IPS-18c (cell line): ENCODE results near the gene LPIN1.
"Not testable (repeated sequence)": the region's sequence is repeated elsewhere in the genome, so short reads cannot be mapped to it uniquely, and the experiment has no call there.

ENCODE experiments used
- H3K4me3 ChIP-seq: 2 replicates; pipeline ENCODE4 v1.7.0; 2013; ENCODE audit warnings: low read depth, mild to moderate bottlenecking, low read length, moderate library complexity; ENCODE audit not compliant: insufficient read depth
- H3K9me3 ChIP-seq: one replicate; pipeline ENCODE4 v1.6.1; 2013; ENCODE audit warnings: mild to moderate bottlenecking, low read length, moderate library complexity; ENCODE audit not compliant: control insufficient read depth, insufficient read depth

LPIN1 gene

GRCh38 chr2:11750917-11751316, 4.5 kb downstream of the LPIN1 start:
- no peaks in the 10 kb centered on the region for H3K9me3 ChIP-seq
- H3K4me3 ChIP-seq: no peak overlapping the region

GRCh38 chr2:11752906-11753305, 6.5 kb downstream of the LPIN1 start:
- no peak overlapping the region for H3K4me3 ChIP-seq

GRCh38 chr2:11753452-11753885, 7.0 kb downstream of the LPIN1 start:
- Histone ChIP-seq H3K9me3 (peaks cover under 1% of the 10 kb centered on the region), H3K4me3 (no peak overlapping the region)

More at GRCh38 chr2:11752906-11753305, 6.5 kb downstream of the LPIN1 start:
- H3K9me3 ChIP-seq: no peaks in the 10 kb centered on the region

GRCh38 chr2:11753886-11754699, 7.7 kb downstream of the LPIN1 start:
- no peak overlapping the region for H3K4me3 ChIP-seq
- H3K9me3 ChIP-seq: peaks cover 2% of the 10 kb centered on the region

- Histone ChIP-seq H3K9me3 (peaks cover 2% of the 10 kb centered on the region), H3K4me3 (no peak overlapping the region)
Observed at GRCh38 chr2:11754700-11755015, 8.2 kb downstream of the LPIN1 start.

- Histone ChIP-seq H3K4me3 (no peak overlapping the region), H3K9me3 (peaks cover 2% of the 10 kb centered on the region)
Observed at GRCh38 chr2:11757101-11757500, 10.7 kb downstream of the LPIN1 start.

GRCh38 chr2:11758187-11758586, 11.8 kb downstream of the LPIN1 start:
- Histone ChIP-seq H3K9me3 (peaks cover 2% of the 10 kb centered on the region), H3K4me3 (no peak overlapping the region)

- Histone ChIP-seq H3K9me3 (peaks cover 2% of the 10 kb centered on the region), H3K4me3 (no peak overlapping the region)
Observed at GRCh38 chr2:11758647-11759046, 12.2 kb downstream of the LPIN1 start.

- not testable (repeated sequence) for H3K4me3 ChIP-seq, H3K9me3 ChIP-seq
Observed at GRCh38 chr2:11759182-11759975, 12.9 kb downstream of the LPIN1 start.

- H3K4me3 ChIP-seq: no peak overlapping the region
- peaks cover 2% of the 10 kb centered on the region for H3K9me3 ChIP-seq
Observed at GRCh38 chr2:11761259-11761658, 14.8 kb downstream of the LPIN1 start.

- Histone ChIP-seq H3K4me3 (no peak overlapping the region), H3K9me3 (peaks cover 2% of the 10 kb centered on the region)
Observed at GRCh38 chr2:11762031-11762430, 15.6 kb downstream of the LPIN1 start.

GRCh38 chr2:11762799-11763461, 16.5 kb downstream of the LPIN1 start:
- Histone ChIP-seq H3K4me3 (no peak overlapping the region), H3K9me3 (peaks cover 2% of the 10 kb centered on the region)

- H3K4me3 ChIP-seq: no peak overlapping the region
Observed at GRCh38 chr2:11764359-11764758, 17.9 kb downstream of the LPIN1 start.

GRCh38 chr2:11764920-11765319, 18.5 kb downstream of the LPIN1 start:
- Histone ChIP-seq H3K9me3 (no peaks in the 10 kb centered on the region), H3K4me3 (no peak overlapping the region)

More at GRCh38 chr2:11764359-11764758, 17.9 kb downstream of the LPIN1 start:
- no peaks in the 10 kb centered on the region for H3K9me3 ChIP-seq

- no peaks in the 10 kb centered on the region for H3K9me3 ChIP-seq
- H3K4me3 ChIP-seq: no peak overlapping the region
Observed at GRCh38 chr2:11765501-11765900, 19.1 kb downstream of the LPIN1 start.

GRCh38 chr2:11766016-11766415, 19.6 kb downstream of the LPIN1 start:
- H3K4me3 ChIP-seq: no peak overlapping the region

GRCh38 chr2:11767779-11768178, 21.3 kb downstream of the LPIN1 start:
- H3K9me3 ChIP-seq: no peaks in the 10 kb centered on the region
- no peak overlapping the region for H3K4me3 ChIP-seq

More at GRCh38 chr2:11766016-11766415, 19.6 kb downstream of the LPIN1 start:
- H3K9me3 ChIP-seq: no peaks in the 10 kb centered on the region

GRCh38 chr2:11768946-11769345, 22.5 kb downstream of the LPIN1 start:
- H3K4me3 ChIP-seq: no peak overlapping the region
- H3K9me3 ChIP-seq: no peaks in the 10 kb centered on the region
